Caco-2 (cell line): ENCODE results near the gene MAML2. TPM values are rescaled to one million over a fixed set of nuclear protein-coding genes. Genes with fewer than 3 reads are reported as not detected.

Source experiments
- BruUV-seq: library from RNA; stranded (reverse); fragments of 400-500 nt; replicated peaks from 2 replicates; lab custom pipeline; 2021; lab: Mats Ljungman, UMichigan
- CTCF ChIA-PET: fragments of 300-600 bp; sonication (Branson Sonifier 250); formaldehyde crosslinking; loops from one replicate; lab custom pipeline; 2022; ENCODE audit warnings: antibody characterized with exemption; lab: Charles Lee
- POLR2A ChIA-PET: fragments of 300-600 bp; sonication (Branson Sonifier 250); formaldehyde crosslinking; loops from one replicate; lab custom pipeline; 2022; ENCODE audit warnings: antibody characterized with exemption; lab: Charles Lee
- DNase-seq, 2 experiments: peaks; one replicate each; pipeline versions ENCODE4 v3.0.0 to v3.0.0-alpha.2; 2020 to 2022
- H3K27me3 ChIP-seq: replicated peaks from 2 replicates; pipeline ENCODE4 v1.6.0; 2011; ENCODE audit warnings: low read length; ENCODE audit not compliant: control insufficient read depth, insufficient read depth
- H3K36me3 ChIP-seq: 2 replicates; pipeline ENCODE4 v1.5.1; 2011; ENCODE audit warnings: low read length; ENCODE audit not compliant: control insufficient read depth, insufficient read depth
- H3K4me1 ChIP-seq: fragments of 250-450 bp; sonication (Bioruptor Pico); 2 replicates; pipeline ENCODE4 v1.5.1; 2020; ENCODE audit warnings: mild to moderate bottlenecking
- H3K4me3 ChIP-seq: 2 replicates; pipeline ENCODE4 v1.5.1; 2011; ENCODE audit warnings: low read depth, mild to moderate bottlenecking, control low read depth, low read length
- H3K9me3 ChIP-seq: fragments of 250-450 bp; sonication (Bioruptor Pico); 2 replicates; pipeline ENCODE4 v1.5.1; 2020; ENCODE audit warnings: mild to moderate bottlenecking, moderate library complexity
- H3K27ac Mint-ChIP-seq: one replicate; pipeline ENCODE4 v1.8.0; 2022; ENCODE audit warnings: mixed read lengths; ENCODE audit not compliant: unreplicated experiment
- H3K27me3 Mint-ChIP-seq: one replicate; pipeline ENCODE4 v1.8.0; 2022; ENCODE audit warnings: mixed read lengths; ENCODE audit not compliant: insufficient read depth, unreplicated experiment
- H3K36me3 Mint-ChIP-seq: one replicate; pipeline ENCODE4 v1.8.0; 2022; ENCODE audit warnings: mild to moderate bottlenecking, mixed read lengths; ENCODE audit not compliant: insufficient read depth, unreplicated experiment
- H3K4me1 Mint-ChIP-seq: one replicate; pipeline ENCODE4 v1.8.0; 2022; ENCODE audit warnings: low read depth, mixed read lengths; ENCODE audit not compliant: unreplicated experiment
- H3K4me3 Mint-ChIP-seq: one replicate; pipeline ENCODE4 v1.8.0; 2022; ENCODE audit warnings: mild to moderate bottlenecking, moderate library complexity, mixed read lengths; ENCODE audit not compliant: unreplicated experiment
- H3K9me3 Mint-ChIP-seq: one replicate; pipeline ENCODE4 v1.8.0; 2022; ENCODE audit warnings: mixed read lengths; ENCODE audit not compliant: unreplicated experiment
- CTCF ChIP-seq, 2 experiments: fragments of 200-600 bp in 1 of 2; IDR thresholded peaks; 1 replicate in 1 of 2; 2 replicates in 1 of 2; pipeline versions ENCODE4 v1.5.1 to v1.8.0; 2011 to 2022; ENCODE audit warnings: antibody characterized with exemption in 1 of 2, control low read depth in 1 of 2, inconsistent platforms in 1 of 2, low read depth in 1 of 2, low read length in 1 of 2, mild to moderate bottlenecking in 1 of 2, moderate library complexity in 1 of 2; ENCODE audit not compliant: insufficient read depth in 1 of 2, severe bottlenecking in 1 of 2, unreplicated experiment in 1 of 2
- intact Hi-C: fragments of 100-400 bp; cut with micrococcal nuclease; formaldehyde crosslinking; loops from one replicate; pipeline ENCODE4 v1.10.0; 2022; ENCODE audit not compliant: unreplicated experiment
- total RNA-seq: library from RNA; stranded (reverse); gene quantifications from 2 replicates; pipeline ENCODE4 v1.2.3, GENCODE V29; 2022

MAML2 gene
- total RNA-seq, 1 experiment from 2014 or later, result 11.5 TPM

GRCh38 chr11:96204721-96205459 is 138.1 kb downstream of the MAML2 start:
- Mint-ChIP-seq H3K4me3 (no peak overlapping the region), H3K4me1 (peaks cover 36% of the 10 kb centered on the region), H3K27ac (no peak overlapping the region), H3K36me3 (no peaks in the 10 kb centered on the region), H3K27me3 (no peaks in the 10 kb centered on the region), H3K9me3 (no peaks in the 10 kb centered on the region)
- no peaks in the 10 kb centered on the region for H3K9me3 ChIP-seq
- H3K4me3 ChIP-seq, result no peak overlapping the region
- no peak for DNase-seq
- ChIA-PET POLR2A (no interaction called here), CTCF (interaction anchor here (1.0 kb wide), 1 partner anchor 138 kb away, joined by 4 read pairs; the partner anchor contains the start of gene MAML2)
- no TSS peak for BruUV-seq
- intact Hi-C loops, result no loop called here
- no peak for TF ChIP-seq CTCF (IDR thresholded peaks at IDR 0.05; ENCODE audit: insufficient read depth in 1 of 2, low read depth in 1 of 2, low read length in 1 of 2, severe bottlenecking in 1 of 2, unreplicated experiment in 1 of 2)
- peaks cover 35% of the 10 kb centered on the region for H3K4me1 ChIP-seq
- H3K36me3 ChIP-seq, result no peaks in the 10 kb centered on the region
- no peaks in the 10 kb centered on the region for H3K27me3 ChIP-seq

- intact Hi-C loops, result no loop called here
- H3K4me3 Mint-ChIP-seq, result no peak overlapping the region
- no peaks in the 10 kb centered on the region for H3K9me3 Mint-ChIP-seq
- Histone ChIP-seq H3K27me3 (no peaks in the 10 kb centered on the region), H3K9me3 (no peaks in the 10 kb centered on the region), H3K4me3 (no peak overlapping the region), H3K36me3 (no peaks in the 10 kb centered on the region), H3K4me1 (peaks cover 41% of the 10 kb centered on the region)
- TF ChIP-seq CTCF (IDR thresholded peaks at IDR 0.05; ENCODE audit: insufficient read depth in 1 of 2, low read depth in 1 of 2, low read length in 1 of 2, severe bottlenecking in 1 of 2, unreplicated experiment in 1 of 2), result no peak
- peaks cover 42% of the 10 kb centered on the region for H3K4me1 Mint-ChIP-seq
- H3K27ac Mint-ChIP-seq, result no peak overlapping the region
- H3K27me3 Mint-ChIP-seq, result no peaks in the 10 kb centered on the region
- DNase-seq, result no peak
- POLR2A ChIA-PET, result no interaction called here
- no TSS peak for BruUV-seq
- CTCF ChIA-PET, result interaction anchor here (1.0 kb wide), 1 partner anchor 139 kb away, joined by 4 read pairs; the partner anchor contains the start of gene MAML2
- no peaks in the 10 kb centered on the region for H3K36me3 Mint-ChIP-seq
Observed at GRCh38 chr11:96204366-96204659, 138.7 kb downstream of the MAML2 start.

GRCh38 chr11:96203567-96204365 is 139.2 kb downstream of the MAML2 start:
- peaks cover 42% of the 10 kb centered on the region for H3K4me1 Mint-ChIP-seq
- DNase-seq, result no peak
- no peak for TF ChIP-seq CTCF (IDR thresholded peaks at IDR 0.05; ENCODE audit: insufficient read depth in 1 of 2, low read depth in 1 of 2, low read length in 1 of 2, severe bottlenecking in 1 of 2, unreplicated experiment in 1 of 2)
- Histone ChIP-seq H3K4me1 (peaks cover 41% of the 10 kb centered on the region), H3K27me3 (no peaks in the 10 kb centered on the region), H3K36me3 (no peaks in the 10 kb centered on the region), H3K9me3 (no peaks in the 10 kb centered on the region), H3K4me3 (no peak overlapping the region)
- CTCF ChIA-PET, result interaction anchor here (1.0 kb wide), 1 partner anchor 139 kb away, joined by 4 read pairs; the partner anchor contains the start of gene MAML2
- POLR2A ChIA-PET, result no interaction called here
- H3K27ac Mint-ChIP-seq, result no peak overlapping the region
- no peaks in the 10 kb centered on the region for H3K36me3 Mint-ChIP-seq
- no peaks in the 10 kb centered on the region for H3K27me3 Mint-ChIP-seq
- BruUV-seq, result no TSS peak
- intact Hi-C loops, result no loop called here
- H3K4me3 Mint-ChIP-seq, result no peak overlapping the region
- no peaks in the 10 kb centered on the region for H3K9me3 Mint-ChIP-seq
